Coronary artery (tissue), 2 donors: ENCODE data around the gene MAP3K12.
A peak's percentile ranks its signal among the peaks of the same experiment; 100 is the strongest.

Experiments used
- DNase-seq: peaks from one replicate; pipeline ENCODE4 v3.0.0-alpha.2; 2017; ENCODE audit warnings: low spot score
- H3K27ac ChIP-seq, 2 donors: fragments of 200-600 bp; sonication (generic); one replicate each; pipeline ENCODE4 v1.5.1; 2016 to 2019
- H3K4me3 ChIP-seq: fragments of 200-600 bp; sonication (generic); 2 replicates; pipeline ENCODE4 v1.5.1; 2016; ENCODE audit warnings: mild to moderate bottlenecking, moderate library complexity
- TF ChIP-seq, protein P1 (sequence below): fragments of 200-600 bp; sonication (generic); IDR thresholded peaks from one replicate; pipeline ENCODE4 v1.5.1; 2019; ENCODE audit warnings: antibody characterized with exemption

The MAP3K12 gene

DNA sequence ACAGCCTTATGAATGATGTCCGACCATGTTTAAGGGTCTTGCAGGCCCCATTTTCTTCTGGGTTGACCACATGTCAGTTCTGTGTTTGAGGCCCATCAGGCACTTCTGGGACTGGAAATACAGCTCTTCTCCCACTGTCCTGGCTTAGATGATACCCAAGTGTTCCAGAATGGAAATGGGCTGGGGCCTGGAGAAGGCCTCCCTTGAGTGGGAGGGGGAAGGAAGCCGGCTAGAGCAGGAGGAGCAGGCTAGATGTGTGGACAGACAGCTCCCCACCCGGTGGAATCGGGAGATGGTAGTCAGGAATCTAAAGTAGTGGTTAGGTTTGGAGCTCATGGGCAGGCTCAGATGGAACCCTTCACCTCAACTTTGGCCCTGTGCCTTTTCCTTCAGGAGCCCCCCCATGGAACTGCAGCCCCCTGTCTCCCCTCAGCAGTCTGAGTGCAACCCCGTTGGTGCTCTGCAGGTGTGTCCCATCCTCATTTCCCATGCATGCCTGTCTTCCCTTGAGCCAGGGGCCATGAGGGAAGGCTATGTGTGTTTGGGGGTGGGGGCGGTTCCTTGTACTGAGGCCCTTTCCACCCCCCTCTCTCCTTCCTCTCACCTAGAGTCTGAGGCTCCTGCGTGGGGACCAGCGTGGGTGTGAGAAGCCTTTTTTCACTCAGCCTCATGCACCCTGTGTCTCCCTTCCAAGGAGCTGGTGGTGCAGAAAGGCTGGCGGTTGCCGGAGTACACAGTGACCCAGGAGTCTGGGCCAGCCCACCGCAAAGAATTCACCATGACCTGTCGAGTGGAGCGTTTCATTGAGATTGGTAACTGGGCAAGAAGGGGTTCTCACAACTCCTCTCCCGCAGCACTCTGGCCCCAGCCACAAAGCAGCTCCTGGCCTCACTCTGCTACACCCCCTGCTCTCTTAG, 5.0 kb upstream of the MAP3K12 start:
- Histone ChIP-seq H3K27ac (peak overlapping the region; percentile 96 to 99), H3K4me3 (no peak overlapping the region)
- TF ChIP-seq, protein P1, sequence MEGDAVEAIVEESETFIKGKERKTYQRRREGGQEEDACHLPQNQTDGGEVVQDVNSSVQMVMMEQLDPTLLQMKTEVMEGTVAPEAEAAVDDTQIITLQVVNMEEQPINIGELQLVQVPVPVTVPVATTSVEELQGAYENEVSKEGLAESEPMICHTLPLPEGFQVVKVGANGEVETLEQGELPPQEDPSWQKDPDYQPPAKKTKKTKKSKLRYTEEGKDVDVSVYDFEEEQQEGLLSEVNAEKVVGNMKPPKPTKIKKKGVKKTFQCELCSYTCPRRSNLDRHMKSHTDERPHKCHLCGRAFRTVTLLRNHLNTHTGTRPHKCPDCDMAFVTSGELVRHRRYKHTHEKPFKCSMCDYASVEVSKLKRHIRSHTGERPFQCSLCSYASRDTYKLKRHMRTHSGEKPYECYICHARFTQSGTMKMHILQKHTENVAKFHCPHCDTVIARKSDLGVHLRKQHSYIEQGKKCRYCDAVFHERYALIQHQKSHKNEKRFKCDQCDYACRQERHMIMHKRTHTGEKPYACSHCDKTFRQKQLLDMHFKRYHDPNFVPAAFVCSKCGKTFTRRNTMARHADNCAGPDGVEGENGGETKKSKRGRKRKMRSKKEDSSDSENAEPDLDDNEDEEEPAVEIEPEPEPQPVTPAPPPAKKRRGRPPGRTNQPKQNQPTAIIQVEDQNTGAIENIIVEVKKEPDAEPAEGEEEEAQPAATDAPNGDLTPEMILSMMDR, result no peak
- no peak for DNase-seq

DNA sequence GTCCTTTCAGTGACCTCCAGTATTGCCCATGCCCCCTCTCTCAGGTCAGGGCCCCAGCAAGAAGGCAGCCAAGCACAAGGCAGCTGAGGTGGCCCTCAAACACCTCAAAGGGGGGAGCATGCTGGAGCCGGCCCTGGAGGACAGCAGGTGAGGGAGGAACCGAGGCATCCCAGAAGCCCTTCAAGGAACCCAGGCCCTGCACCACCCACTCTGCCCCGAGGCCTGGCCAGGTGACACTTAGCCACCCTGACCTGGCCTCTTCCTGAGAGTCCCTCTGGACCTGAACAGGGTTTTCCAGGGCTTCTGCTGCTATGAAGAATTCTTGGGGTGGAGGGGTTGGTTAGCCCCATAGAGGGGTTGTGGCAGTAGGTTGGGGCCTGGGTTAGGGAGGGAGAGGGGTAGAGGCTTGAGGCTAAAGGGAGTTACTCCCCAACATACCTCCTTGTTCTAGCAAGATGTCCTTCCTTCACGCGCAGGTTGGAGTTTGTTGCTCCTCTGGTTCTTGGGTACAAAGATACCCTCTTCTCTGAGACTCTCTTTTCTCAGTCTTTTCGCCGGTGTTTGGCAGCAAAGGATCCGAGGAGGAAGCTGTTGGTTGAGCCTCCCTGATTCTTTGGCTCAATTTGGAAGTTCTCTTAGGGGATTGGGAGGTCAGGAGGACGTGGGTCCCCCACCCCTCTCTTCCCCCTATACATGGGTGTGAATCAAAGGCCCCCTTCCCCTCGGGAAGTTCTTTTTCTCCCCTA, 3.9 kb upstream of the MAP3K12 start:
- DNase-seq, result no peak
- Histone ChIP-seq H3K4me3 (peak overlapping the region; percentile 84), H3K27ac (peak overlapping the region; percentile 96 to 99)
- TF ChIP-seq, protein P1, result no peak

DNA sequence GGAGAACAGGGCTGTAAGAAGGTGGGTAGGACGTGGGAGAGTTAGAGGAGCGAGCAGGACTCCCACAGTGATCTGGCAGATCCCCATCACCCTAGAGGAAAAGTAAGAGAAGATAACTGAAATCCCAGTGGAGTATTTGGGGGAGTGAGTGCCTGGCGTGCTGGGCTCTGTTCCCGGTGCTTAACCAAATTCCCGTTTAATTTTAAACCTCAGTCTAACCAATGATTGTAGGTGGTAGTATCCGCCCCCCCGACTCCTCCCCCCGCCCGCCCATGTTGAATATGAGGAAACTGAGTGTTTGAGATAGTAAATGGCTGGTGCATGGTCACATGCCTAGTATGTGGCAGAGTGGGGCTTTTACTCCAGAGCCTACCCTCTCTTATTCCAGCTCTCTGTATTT, 3.1 kb upstream of the MAP3K12 start:
- TF ChIP-seq, protein P1, result no peak
- Histone ChIP-seq H3K27ac (peak overlapping the region; percentile 96 to 99), H3K4me3 (peak overlapping the region; percentile 84)
- no peak for DNase-seq

DNA sequence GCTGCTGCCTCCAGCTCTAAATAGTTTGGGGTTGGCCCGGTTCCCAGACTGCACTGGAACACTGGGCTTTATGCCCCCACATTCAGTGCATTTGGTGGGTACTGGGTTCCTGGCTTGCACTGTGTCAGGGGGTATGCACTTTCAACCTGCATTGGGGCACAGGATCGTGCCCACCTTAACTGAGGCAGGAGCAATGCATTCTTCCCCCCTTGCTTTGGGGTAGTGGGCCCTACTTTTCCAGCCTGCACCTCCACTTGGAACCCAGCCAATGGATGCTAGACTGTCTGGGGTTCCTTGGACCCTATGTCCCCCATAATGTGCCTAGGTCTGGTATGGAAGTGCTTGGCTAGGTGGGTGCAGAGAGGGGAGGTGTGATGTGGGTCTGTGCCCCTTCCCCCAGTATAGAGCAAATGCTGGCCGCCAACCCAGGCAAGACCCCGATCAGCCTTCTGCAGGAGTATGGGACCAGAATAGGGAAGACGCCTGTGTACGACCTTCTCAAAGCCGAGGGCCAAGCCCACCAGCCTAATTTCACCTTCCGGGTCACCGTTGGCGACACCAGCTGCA, 2.4 kb upstream of the MAP3K12 start:
- TF ChIP-seq, protein P1, result no peak
- Histone ChIP-seq H3K27ac (peak overlapping the region; percentile 96 to 99), H3K4me3 (peak overlapping the region; percentile 84)
- DNase-seq, result no peak

DNA sequence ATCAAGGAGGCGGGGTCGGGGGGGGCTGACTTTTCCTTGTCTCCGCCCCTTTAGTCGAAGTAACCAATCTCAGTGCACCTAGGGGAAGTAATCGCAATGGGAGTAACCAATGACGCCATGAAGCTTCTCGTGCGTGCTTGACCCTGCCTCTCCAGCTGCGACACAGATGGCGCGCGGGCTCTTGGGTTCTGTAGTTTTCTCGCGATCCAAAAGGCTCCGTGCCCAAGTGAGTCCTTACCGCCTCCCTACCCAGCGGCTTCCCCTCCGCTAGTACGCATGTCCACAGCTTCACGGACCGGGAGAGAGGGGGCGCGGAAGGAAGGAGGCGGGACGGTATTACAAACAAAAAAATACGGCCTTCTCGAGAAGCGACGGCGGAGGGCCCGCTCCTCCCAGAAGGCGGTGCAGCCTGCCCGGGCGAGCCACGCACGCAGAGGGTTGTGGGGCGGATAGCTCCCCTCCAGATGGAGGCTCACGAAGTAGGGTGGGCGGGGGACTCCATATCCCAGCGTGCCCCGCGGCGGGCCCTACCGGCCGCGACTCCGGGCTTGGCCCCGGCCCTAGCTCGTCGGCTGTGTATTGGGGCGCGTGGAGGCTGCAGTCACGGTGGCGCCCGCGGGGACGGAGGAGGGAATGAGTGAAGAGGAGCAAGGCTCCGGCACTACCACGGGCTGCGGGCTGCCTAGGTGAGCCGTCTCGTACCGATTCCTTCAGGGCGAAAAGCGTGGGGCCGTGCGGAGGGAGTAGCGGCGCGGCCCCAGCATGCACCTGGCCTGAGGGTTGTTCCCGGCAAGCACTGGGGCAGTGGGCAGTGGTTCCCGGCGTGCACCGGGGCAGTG, 1.7 kb upstream of the MAP3K12 start, which contains the start of gene TARBP2:
TARBP2 (plus strand) TSS at position 508 of the 839 bp plus-strand sequence; CDS start at position 634, 126 bp downstream.
- Histone ChIP-seq H3K27ac (peak within 1 kb of the TSS; percentile 96 to 99), H3K4me3 (peak within 1 kb of the TSS; percentile 84)
- TF ChIP-seq, protein P1, result no peak
- peak; percentile 99 for DNase-seq

DNA sequence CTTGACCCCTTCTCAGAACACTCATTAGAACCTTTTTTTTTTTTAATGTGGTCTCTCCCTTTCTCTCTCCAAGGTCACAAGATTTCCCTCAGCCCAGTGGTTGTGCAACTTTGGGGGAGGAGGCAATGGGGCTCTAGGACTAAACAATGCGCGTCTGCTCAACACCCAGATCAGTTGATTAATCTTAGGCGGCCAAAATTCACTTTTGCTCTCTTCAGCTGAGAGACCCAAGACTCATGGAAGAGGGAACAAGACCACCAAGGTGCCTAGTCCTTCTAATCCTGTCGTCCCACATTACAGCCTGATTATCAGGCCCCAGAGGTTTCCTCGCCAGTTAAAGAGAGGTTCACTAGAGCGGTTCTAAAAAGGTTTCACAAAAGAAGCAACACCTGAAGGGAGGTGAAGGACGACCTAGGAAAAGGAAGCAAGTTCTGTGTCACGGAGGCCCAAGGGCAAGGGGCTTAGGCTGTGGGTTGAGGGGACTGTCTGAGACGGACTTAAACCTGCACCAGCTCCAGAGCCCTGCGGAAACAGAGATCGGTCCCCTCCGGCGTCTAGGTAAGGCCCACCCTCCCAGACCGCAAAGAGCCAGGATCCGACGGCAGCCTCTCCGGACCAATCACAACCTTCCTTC, 1.0 kb upstream of the MAP3K12 start:
- peak overlapping the region; percentile 96 to 99 for H3K27ac ChIP-seq
- DNase-seq, result no peak
- H3K4me3 ChIP-seq, result peak overlapping the region; percentile 84
- TF ChIP-seq, protein P1, result no peak
